Measurements from ENCODE around the gene RBM8A.

- TF ChIP-seq CTCF (IDR thresholded peaks at IDR 0.05; ENCODE audit: borderline replicate concordance, extremely low read depth, low read length, poor library complexity, severe bottlenecking) (no peak), EZH2 (IDR thresholded peaks at IDR 0.05; ENCODE audit: borderline replicate concordance, low read depth, low read length, severe bottlenecking) (no peak)
Measured at GRCh38 chr1:145935708-145936107, 8.4 kb upstream of the RBM8A start.

Measured in DND-41 (cell line).